Transverse colon (tissue), 3 donors: ENCODE measurements around the gene MYO1B.

ENCODE experiments used
- EP300 ChIP-seq: sonication (generic); formaldehyde crosslinking; IDR thresholded peaks from one replicate; pipeline ENCODE4 v1.6.1; 2017; ENCODE audit warnings: antibody characterized with exemption, low read depth
- POLR2A ChIP-seq: fragments of 450-650 bp; IDR thresholded peaks from one replicate; pipeline ENCODE4 v1.6.1; 2016; ENCODE audit warnings: antibody characterized with exemption, mild to moderate bottlenecking, moderate library complexity
- TF ChIP-seq, protein P1 (sequence below), 5 experiments: fragments of 200-600 bp in 3 of 5; fragments of 450-650 bp in 2 of 5; sonication (generic) in 3 of 5; IDR thresholded peaks; 1 replicate in 2 of 5; 2 replicates in 3 of 5; pipeline ENCODE4 v1.5.1; 2016 to 2017; ENCODE audit warnings: antibody characterized with exemption in 5 of 5, inconsistent platforms in 3 of 5, mild to moderate bottlenecking in 2 of 5, moderate library complexity in 1 of 5

GRCh38 chr2:191321861-191322662 lies 76.9 kb downstream of the MYO1B start:
- no peak for TF ChIP-seq POLR2A
- TF ChIP-seq, protein P1, sequence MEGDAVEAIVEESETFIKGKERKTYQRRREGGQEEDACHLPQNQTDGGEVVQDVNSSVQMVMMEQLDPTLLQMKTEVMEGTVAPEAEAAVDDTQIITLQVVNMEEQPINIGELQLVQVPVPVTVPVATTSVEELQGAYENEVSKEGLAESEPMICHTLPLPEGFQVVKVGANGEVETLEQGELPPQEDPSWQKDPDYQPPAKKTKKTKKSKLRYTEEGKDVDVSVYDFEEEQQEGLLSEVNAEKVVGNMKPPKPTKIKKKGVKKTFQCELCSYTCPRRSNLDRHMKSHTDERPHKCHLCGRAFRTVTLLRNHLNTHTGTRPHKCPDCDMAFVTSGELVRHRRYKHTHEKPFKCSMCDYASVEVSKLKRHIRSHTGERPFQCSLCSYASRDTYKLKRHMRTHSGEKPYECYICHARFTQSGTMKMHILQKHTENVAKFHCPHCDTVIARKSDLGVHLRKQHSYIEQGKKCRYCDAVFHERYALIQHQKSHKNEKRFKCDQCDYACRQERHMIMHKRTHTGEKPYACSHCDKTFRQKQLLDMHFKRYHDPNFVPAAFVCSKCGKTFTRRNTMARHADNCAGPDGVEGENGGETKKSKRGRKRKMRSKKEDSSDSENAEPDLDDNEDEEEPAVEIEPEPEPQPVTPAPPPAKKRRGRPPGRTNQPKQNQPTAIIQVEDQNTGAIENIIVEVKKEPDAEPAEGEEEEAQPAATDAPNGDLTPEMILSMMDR (IDR thresholded peaks at IDR 0.05): no peak
- TF ChIP-seq EP300: no peak
